Osteoblast (primary cell): ENCODE measurements around the gene MMP23B. TPM values are rescaled to one million over a fixed set of nuclear protein-coding genes. Genes with fewer than 3 reads are reported as not detected.

ENCODE experiments used
- DNase-seq: peaks from one replicate; pipeline ENCODE4 v3.0.0; 2011; ENCODE audit warnings: low spot score, mixed read lengths; ENCODE audit not compliant: insufficient read length; ENCODE audit errors: missing footprints
- H2AFZ ChIP-seq: 2 replicates; pipeline ENCODE4 v1.6.0; 2011; ENCODE audit warnings: mild to moderate bottlenecking, low read length
- H3K27ac ChIP-seq: 2 replicates; pipeline ENCODE4 v1.5.1; 2011; ENCODE audit warnings: mild to moderate bottlenecking, low read depth, low read length, moderate library complexity
- H3K27me3 ChIP-seq: 2 replicates; pipeline ENCODE4 v1.6.0; 2012; ENCODE audit warnings: mild to moderate bottlenecking, control low read depth, inconsistent platforms, low read length, moderate library complexity; ENCODE audit not compliant: insufficient read depth
- H3K36me3 ChIP-seq: 2 replicates; pipeline ENCODE4 v1.5.1; 2011; ENCODE audit warnings: mild to moderate bottlenecking, low read length, control low read depth, moderate library complexity; ENCODE audit not compliant: insufficient read depth
- H3K4me1 ChIP-seq: 2 replicates; pipeline ENCODE4 v1.5.1; 2011; ENCODE audit warnings: mild to moderate bottlenecking, low read length, control low read depth, moderate library complexity; ENCODE audit not compliant: insufficient read depth
- H3K4me2 ChIP-seq: 2 replicates; pipeline ENCODE4 v1.6.0; 2011; ENCODE audit warnings: mild to moderate bottlenecking, low read length; ENCODE audit not compliant: insufficient read depth
- H3K4me3 ChIP-seq: fragments of 200-600 bp; sonication (generic); 3 replicates; pipeline ENCODE4 v1.5.1; 2012; ENCODE audit warnings: mild to moderate bottlenecking, low read length, inconsistent platforms; ENCODE audit not compliant: insufficient read depth
- H3K79me2 ChIP-seq: 2 replicates; pipeline ENCODE4 v1.6.0; 2012; ENCODE audit warnings: mild to moderate bottlenecking, low read length, control low read depth, inconsistent platforms; ENCODE audit not compliant: insufficient read depth
- H3K9me3 ChIP-seq: 2 replicates; pipeline ENCODE4 v1.5.1; 2011; ENCODE audit warnings: low read depth, low read length, control low read depth
- H4K20me1 ChIP-seq: 2 replicates; pipeline ENCODE4 v1.6.0; 2012; ENCODE audit warnings: mild to moderate bottlenecking, low read length, control low read depth; ENCODE audit not compliant: insufficient read depth
- total RNA-seq: library from RNA; depleted of rRNA; stranded (reverse); fragments of >200 nt; gene quantifications from 2 replicates; pipeline ENCODE4 v1.2.3, GENCODE V29; 2012
- TF ChIP-seq, protein P1 (sequence below): IDR thresholded peaks from 2 replicates; pipeline ENCODE4 v1.5.1; 2011; ENCODE audit warnings: mild to moderate bottlenecking, low read depth, low read length, moderate library complexity; ENCODE audit errors: extremely low read depth

Gene MMP23B
- total RNA-seq, 1 donor = 1.1 TPM

DNA sequence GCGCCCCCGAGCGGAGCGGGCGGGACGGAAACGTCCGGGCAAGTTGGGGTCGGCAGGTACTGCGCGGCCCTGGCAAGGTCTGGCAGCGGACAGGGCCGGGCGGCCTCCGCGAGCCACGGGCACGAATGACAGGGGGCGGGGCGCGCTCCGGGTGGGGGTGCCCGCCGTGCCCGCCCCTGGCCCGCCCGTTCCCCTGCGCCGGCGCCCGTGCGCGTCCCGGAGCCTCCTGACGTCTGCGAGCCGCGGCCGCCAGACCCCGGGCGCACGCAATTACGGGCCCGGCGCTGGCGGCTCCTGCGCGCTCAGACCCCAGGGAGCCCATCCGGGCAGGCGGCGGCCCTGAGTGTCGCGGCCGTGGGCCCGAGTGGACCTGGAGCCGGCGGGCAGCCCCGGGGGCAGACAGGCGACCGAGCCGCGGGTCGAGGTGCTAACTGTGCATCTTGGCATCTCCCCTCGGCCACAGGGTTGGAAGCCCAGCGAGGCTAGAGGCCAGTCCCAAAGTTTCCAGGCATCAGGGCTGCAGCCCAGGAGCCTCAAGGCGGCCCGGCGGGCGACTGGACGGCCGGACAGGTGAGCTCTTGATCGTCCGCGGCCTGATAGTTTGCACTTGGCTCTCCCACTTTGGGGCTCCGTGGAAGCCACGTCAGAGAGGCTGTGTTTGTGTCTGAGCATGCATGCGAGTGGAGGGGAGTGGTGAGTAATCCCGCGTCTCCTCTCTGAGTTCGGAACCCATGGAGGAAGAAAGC is 15.8 kb upstream of the MMP23B start:
- Histone ChIP-seq H3K79me2 (peaks cover 41% of the 10 kb centered on the region), H3K4me3 (peak overlapping the region; percentile 97), H3K27me3 (no peaks in the 10 kb centered on the region), H3K36me3 (peaks cover 4% of the 10 kb centered on the region), H3K27ac (peak overlapping the region; percentile 96), H3K9me3 (no peaks in the 10 kb centered on the region), H3K4me1 (peaks cover 23% of the 10 kb centered on the region), H4K20me1 (peaks cover 42% of the 10 kb centered on the region), H3K4me2 (peak overlapping the region; percentile 94), H2AFZ (peak overlapping the region; percentile 56)
- DNase-seq = peak; percentile 99
- TF ChIP-seq, protein P1, sequence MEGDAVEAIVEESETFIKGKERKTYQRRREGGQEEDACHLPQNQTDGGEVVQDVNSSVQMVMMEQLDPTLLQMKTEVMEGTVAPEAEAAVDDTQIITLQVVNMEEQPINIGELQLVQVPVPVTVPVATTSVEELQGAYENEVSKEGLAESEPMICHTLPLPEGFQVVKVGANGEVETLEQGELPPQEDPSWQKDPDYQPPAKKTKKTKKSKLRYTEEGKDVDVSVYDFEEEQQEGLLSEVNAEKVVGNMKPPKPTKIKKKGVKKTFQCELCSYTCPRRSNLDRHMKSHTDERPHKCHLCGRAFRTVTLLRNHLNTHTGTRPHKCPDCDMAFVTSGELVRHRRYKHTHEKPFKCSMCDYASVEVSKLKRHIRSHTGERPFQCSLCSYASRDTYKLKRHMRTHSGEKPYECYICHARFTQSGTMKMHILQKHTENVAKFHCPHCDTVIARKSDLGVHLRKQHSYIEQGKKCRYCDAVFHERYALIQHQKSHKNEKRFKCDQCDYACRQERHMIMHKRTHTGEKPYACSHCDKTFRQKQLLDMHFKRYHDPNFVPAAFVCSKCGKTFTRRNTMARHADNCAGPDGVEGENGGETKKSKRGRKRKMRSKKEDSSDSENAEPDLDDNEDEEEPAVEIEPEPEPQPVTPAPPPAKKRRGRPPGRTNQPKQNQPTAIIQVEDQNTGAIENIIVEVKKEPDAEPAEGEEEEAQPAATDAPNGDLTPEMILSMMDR = no peak

DNA sequence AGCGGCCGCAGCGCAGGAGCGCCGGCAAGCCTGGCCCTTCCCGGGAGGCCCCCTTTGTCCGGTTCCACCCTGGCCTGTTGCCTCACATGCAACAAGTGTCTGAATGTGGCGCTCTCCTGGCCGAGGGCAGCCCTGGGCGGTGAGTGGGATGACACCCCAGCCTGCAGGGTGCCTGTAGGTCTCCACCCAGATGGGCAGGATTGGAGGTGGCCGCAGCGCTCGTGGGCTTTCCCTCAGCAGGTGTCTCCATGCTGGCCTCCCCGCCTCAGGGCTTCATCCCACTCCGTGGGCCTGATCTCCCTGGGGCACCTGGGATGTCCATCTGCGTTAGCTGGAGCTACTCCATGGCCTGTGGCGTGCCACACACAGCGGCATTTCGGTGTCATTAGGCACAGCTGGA is 15.1 kb upstream of the MMP23B start:
- peak; percentile 91 for DNase-seq
- peaks cover 42% of the 10 kb centered on the region for H4K20me1 ChIP-seq

DNA sequence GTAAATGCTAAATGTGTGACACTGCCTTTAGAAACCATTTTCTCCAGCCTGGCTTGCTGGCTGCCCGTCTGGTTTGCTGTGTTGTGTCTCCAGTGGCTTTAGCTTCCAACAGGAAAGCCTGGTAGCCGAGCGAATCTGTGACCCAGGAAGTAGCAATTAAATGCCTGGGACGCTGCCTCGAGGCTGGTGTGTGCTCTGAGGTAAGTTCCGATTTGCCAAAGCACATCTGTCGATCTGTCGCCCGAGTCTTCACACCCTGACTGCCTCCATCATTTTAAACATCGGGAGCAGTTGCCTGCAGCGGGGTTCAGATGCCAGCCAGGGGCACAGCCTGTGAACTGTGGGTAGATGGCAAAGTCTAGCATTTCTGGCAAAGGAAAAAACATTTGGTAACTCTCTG is 14.5 kb upstream of the MMP23B start:
- no peaks in the 10 kb centered on the region for H3K27me3 ChIP-seq
- H3K79me2 ChIP-seq = peaks cover 41% of the 10 kb centered on the region
- TF ChIP-seq, protein P1 = no peak
- no peak for DNase-seq
- H3K36me3 ChIP-seq = peaks cover 4% of the 10 kb centered on the region
- peak overlapping the region; percentile 97 for H3K4me3 ChIP-seq
- peaks cover 23% of the 10 kb centered on the region for H3K4me1 ChIP-seq
- no peaks in the 10 kb centered on the region for H3K9me3 ChIP-seq
- H3K4me2 ChIP-seq = peak overlapping the region; percentile 94
- H4K20me1 ChIP-seq = peaks cover 46% of the 10 kb centered on the region
- H3K27ac ChIP-seq = no peak overlapping the region
- no peak overlapping the region for H2AFZ ChIP-seq

More for the DNA sequence above, 15.1 kb upstream of the MMP23B start:
- Histone ChIP-seq H2AFZ (no peak overlapping the region), H3K4me3 (peak overlapping the region; percentile 97), H3K36me3 (peaks cover 4% of the 10 kb centered on the region), H3K79me2 (peaks cover 41% of the 10 kb centered on the region), H3K27ac (peak overlapping the region; percentile 96), H3K9me3 (no peaks in the 10 kb centered on the region), H3K27me3 (no peaks in the 10 kb centered on the region), H3K4me2 (peak overlapping the region; percentile 94), H3K4me1 (peaks cover 23% of the 10 kb centered on the region)
- TF ChIP-seq, protein P1 = no peak

DNA sequence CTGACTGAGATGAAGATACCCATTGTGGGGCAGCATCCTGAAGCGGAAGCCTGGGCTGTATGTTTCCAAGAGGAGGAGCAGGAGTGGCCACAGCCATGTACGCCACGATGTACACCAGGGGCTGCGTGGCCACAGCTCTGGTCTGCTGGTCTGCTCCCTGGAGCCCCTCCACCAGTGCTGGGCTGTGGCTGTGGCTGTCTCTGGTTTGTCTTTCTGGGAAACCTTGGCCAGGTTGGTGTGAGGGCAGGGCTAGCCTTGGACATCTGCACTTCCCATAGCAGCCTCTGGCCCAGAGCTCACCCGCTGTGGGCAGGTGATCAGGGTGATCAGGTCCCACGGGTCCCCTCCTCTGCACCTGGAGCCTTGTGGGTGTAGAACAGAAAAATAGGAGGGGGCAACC is 14.0 kb upstream of the MMP23B start:
- H2AFZ ChIP-seq = no peak overlapping the region
- no peak overlapping the region for H3K27ac ChIP-seq
- TF ChIP-seq, protein P1 = no peak
- H3K27me3 ChIP-seq = no peaks in the 10 kb centered on the region
- no peaks in the 10 kb centered on the region for H3K9me3 ChIP-seq
- no peak overlapping the region for H3K4me3 ChIP-seq
- DNase-seq = no peak
- H3K36me3 ChIP-seq = peaks cover 4% of the 10 kb centered on the region
- H3K4me1 ChIP-seq = peaks cover 23% of the 10 kb centered on the region
- H3K79me2 ChIP-seq = peaks cover 41% of the 10 kb centered on the region
- H4K20me1 ChIP-seq = peaks cover 47% of the 10 kb centered on the region
- H3K4me2 ChIP-seq = no peak overlapping the region
